Muscle layer of colon (tissue), 2 donors: ENCODE results near the gene ZFYVE16.
A peak's percentile ranks its signal among the peaks of the same experiment; 100 is the strongest.

Experiments used
- H3K27ac ChIP-seq: one replicate; pipeline ENCODE4 v1.7.0; 2013; ENCODE audit warnings: low read depth, mild to moderate bottlenecking, low read length, moderate library complexity
- H3K27me3 ChIP-seq, 2 donors: one replicate each; pipeline ENCODE4 v1.7.0; 2013; ENCODE audit warnings: low read length in 2 of 2, mild to moderate bottlenecking in 2 of 2; ENCODE audit not compliant: insufficient read depth in 2 of 2, control insufficient read depth in 1 of 2
- H3K36me3 ChIP-seq: one replicate; pipeline ENCODE4 v1.7.0; 2013; ENCODE audit warnings: mild to moderate bottlenecking, low read length; ENCODE audit not compliant: insufficient read depth
- H3K4me1 ChIP-seq: one replicate; pipeline ENCODE4 v1.7.0; 2013; ENCODE audit warnings: mild to moderate bottlenecking, low read length; ENCODE audit not compliant: insufficient read depth
- H3K4me3 ChIP-seq, 2 donors: one replicate each; pipeline ENCODE4 v1.7.0; 2013; ENCODE audit warnings: low read length in 2 of 2, low read depth in 1 of 2, mild to moderate bottlenecking in 1 of 2, moderate library complexity in 1 of 2
- H3K9ac ChIP-seq: one replicate; pipeline ENCODE4 v1.7.0; 2013; ENCODE audit warnings: low read length
- H3K9me3 ChIP-seq: one replicate; pipeline ENCODE4 v1.7.0; 2013; ENCODE audit warnings: mild to moderate bottlenecking, low read length
- donor health status: abdominal sarcoma.
- donor health status: Adenocarcinoma of cecum.

ZFYVE16 gene

DNA sequence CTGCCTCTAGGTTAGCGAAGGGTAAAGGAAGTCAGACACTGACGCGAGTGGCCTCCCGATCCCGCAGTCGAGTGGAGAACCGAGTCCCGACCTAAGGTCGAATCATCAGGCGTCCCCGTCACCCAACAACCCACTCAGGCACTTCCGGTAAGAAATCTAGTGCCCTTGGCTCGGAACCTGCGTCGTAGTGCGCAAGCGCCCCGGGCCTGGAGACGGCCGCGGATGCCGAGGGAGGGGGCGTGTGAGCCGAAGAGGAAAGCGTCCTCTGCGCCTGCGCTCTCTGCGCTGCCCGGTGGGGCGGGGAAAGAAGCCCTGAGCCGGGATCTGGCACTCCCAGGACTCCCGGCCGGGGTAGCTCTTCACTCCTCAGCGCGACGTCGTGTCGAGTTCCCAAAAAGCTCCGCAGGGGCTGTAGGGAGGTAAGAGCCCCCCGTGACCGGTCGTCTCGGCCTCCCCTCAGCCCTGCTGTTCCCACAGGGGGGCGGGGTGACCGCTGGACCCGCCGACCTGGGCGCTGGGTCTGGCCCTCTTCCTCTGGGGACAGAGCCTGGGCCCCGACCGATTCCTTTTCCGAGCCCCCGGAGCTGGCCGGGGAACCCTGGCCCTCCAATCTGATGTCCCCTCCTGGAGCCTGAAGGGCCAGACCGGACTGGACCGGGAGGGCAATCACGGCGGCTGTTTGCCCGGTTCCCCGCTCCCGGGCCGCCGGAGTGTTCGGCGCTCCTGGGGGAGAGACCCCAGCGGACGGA, at the start of gene ZFYVE16:
TSS of gene ZFYVE16 (plus strand) at position 330 of the 749 bp plus-strand sequence. CDS start 26,084 bp downstream, outside the sequence.
- Histone ChIP-seq H3K9ac (peak within 1 kb of the TSS; percentile 71), H3K27ac (peak within 1 kb of the TSS; percentile 99), H3K4me3 (peak within 1 kb of the TSS; percentile 73 to 98), H3K36me3 (no peaks in the 10 kb centered on the region), H3K9me3 (no peaks in the 10 kb centered on the region), H3K4me1 (peaks cover 18% of the 10 kb centered on the region), H3K27me3 (no peaks in the 10 kb centered on the region)

DNA sequence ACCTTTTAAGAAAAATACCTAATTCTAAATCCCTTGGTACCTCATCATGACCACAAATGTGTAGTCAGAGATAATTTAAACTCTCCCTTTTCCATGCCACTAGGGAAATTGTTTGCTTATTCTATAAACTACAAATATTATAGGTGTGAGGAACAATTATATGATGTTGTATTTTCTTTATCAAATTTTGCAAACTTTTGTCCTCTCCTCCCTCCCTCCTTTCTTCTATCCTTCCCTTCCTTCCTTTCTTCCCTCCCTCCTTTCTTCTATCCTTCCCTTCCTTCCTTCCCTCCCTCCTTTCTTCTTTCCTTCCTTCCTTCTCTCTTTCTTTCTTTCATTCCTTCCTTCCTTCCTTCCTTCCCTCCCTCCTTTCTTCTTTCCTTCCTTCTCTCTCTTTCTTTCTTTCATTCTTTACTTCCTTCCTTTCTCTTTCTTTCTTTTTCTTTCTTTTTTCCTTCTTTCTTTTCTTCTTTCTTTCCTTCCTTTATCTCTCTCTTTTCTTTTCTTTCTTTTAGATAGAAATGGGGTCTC, 46.9 kb upstream of the ZFYVE16 start:
- no peaks in the 10 kb centered on the region for H3K27me3 ChIP-seq
- H3K9me3 ChIP-seq: no peaks in the 10 kb centered on the region
- H3K27ac ChIP-seq: no peak overlapping the region
- no peak overlapping the region for H3K4me3 ChIP-seq
- H3K9ac ChIP-seq: no peak overlapping the region
- H3K36me3 ChIP-seq: no peaks in the 10 kb centered on the region
- H3K4me1 ChIP-seq: no peaks in the 10 kb centered on the region

- Histone ChIP-seq H3K27me3 (no peaks in the 10 kb centered on the region), H3K4me3 (no peak overlapping the region), H3K36me3 (no peaks in the 10 kb centered on the region), H3K9me3 (no peaks in the 10 kb centered on the region), H3K9ac (no peak overlapping the region), H3K4me1 (no peaks in the 10 kb centered on the region), H3K27ac (no peak overlapping the region)
Observed at GRCh38 chr5:80364892-80365291, 43.0 kb upstream of the ZFYVE16 start.

- no peaks in the 10 kb centered on the region for H3K36me3 ChIP-seq
- H3K9ac ChIP-seq: no peak overlapping the region
- H3K4me3 ChIP-seq: no peak overlapping the region
- no peaks in the 10 kb centered on the region for H3K9me3 ChIP-seq
- H3K4me1 ChIP-seq: no peaks in the 10 kb centered on the region
- H3K27ac ChIP-seq: no peak overlapping the region
- no peaks in the 10 kb centered on the region for H3K27me3 ChIP-seq
Observed at GRCh38 chr5:80368661-80369480, 39.0 kb upstream of the ZFYVE16 start.

- no peaks in the 10 kb centered on the region for H3K4me1 ChIP-seq
- H3K27ac ChIP-seq: no peak overlapping the region
- no peak overlapping the region for H3K9ac ChIP-seq
- H3K27me3 ChIP-seq: no peaks in the 10 kb centered on the region
- H3K4me3 ChIP-seq: no peak overlapping the region
- no peaks in the 10 kb centered on the region for H3K9me3 ChIP-seq
- H3K36me3 ChIP-seq: no peaks in the 10 kb centered on the region
Observed at GRCh38 chr5:80369521-80369920, 38.3 kb upstream of the ZFYVE16 start.

- no peak overlapping the region for H3K27ac ChIP-seq
Observed at GRCh38 chr5:80370390-80370789, 37.5 kb upstream of the ZFYVE16 start.

GRCh38 chr5:80372780-80373179, 35.1 kb upstream of the ZFYVE16 start:
- H3K36me3 ChIP-seq: no peaks in the 10 kb centered on the region
- H3K27me3 ChIP-seq: no peaks in the 10 kb centered on the region
- H3K9me3 ChIP-seq: no peaks in the 10 kb centered on the region
- no peak overlapping the region for H3K4me3 ChIP-seq
- H3K9ac ChIP-seq: no peak overlapping the region
- H3K27ac ChIP-seq: no peak overlapping the region
- no peaks in the 10 kb centered on the region for H3K4me1 ChIP-seq

More at GRCh38 chr5:80370390-80370789, 37.5 kb upstream of the ZFYVE16 start:
- Histone ChIP-seq H3K36me3 (no peaks in the 10 kb centered on the region), H3K4me3 (no peak overlapping the region), H3K27me3 (no peaks in the 10 kb centered on the region), H3K9me3 (no peaks in the 10 kb centered on the region), H3K4me1 (no peaks in the 10 kb centered on the region), H3K9ac (no peak overlapping the region)

GRCh38 chr5:80374188-80374587, 33.7 kb upstream of the ZFYVE16 start:
- Histone ChIP-seq H3K36me3 (no peaks in the 10 kb centered on the region), H3K4me1 (no peaks in the 10 kb centered on the region), H3K27ac (no peak overlapping the region), H3K27me3 (no peaks in the 10 kb centered on the region), H3K9ac (no peak overlapping the region), H3K4me3 (no peak overlapping the region), H3K9me3 (no peaks in the 10 kb centered on the region)

DNA sequence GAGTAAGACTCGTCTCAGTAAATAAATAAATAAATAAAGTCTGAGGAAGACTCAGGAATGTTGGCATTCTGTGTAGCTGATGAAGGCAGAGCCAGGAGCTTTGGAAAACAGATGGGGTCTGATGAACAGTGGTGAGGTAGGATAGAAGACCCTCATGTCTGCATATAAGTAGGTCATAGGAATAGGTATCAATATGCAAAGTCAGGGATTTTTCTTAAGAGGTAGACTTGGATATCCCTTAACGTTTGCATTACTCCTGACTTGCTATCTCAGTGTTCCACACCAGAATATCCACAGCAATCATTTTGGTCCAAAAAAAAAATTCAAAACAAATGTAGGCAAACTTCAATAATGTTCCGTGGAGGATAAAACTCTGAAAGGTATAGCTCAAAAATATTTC, 31.3 kb upstream of the ZFYVE16 start:
- no peaks in the 10 kb centered on the region for H3K9me3 ChIP-seq
- H3K4me3 ChIP-seq: no peak overlapping the region
- H3K4me1 ChIP-seq: no peaks in the 10 kb centered on the region
- no peak overlapping the region for H3K9ac ChIP-seq
- no peaks in the 10 kb centered on the region for H3K36me3 ChIP-seq
- no peaks in the 10 kb centered on the region for H3K27me3 ChIP-seq
- no peak overlapping the region for H3K27ac ChIP-seq

DNA sequence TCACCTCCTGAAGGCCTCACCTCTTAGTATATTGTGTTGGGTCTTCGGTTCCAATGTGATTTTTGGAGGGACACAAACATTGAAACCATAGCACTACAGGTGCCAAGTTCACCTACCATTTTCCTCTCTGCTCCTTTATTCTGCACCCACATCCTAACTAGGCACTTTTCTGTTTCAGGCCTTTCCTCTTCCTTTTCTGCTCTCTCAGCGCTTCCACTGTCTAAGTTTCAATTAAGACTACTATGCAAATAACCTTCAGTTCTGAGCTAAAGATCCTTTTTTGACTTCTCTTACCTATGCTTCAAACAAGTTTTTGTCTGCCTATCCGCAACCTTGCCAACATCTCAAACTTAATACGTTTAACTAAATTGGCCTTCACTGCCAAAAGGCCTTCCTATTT, 25.4 kb upstream of the ZFYVE16 start:
- no peak overlapping the region for H3K4me3 ChIP-seq
- H3K27me3 ChIP-seq: no peaks in the 10 kb centered on the region
- H3K9ac ChIP-seq: no peak overlapping the region

GRCh38 chr5:80387063-80387768, 20.6 kb upstream of the ZFYVE16 start:
- no peaks in the 10 kb centered on the region for H3K9me3 ChIP-seq
- H3K4me1 ChIP-seq: no peaks in the 10 kb centered on the region
- H3K9ac ChIP-seq: no peak overlapping the region
- H3K36me3 ChIP-seq: no peaks in the 10 kb centered on the region
- no peak overlapping the region for H3K4me3 ChIP-seq
- no peaks in the 10 kb centered on the region for H3K27me3 ChIP-seq
- no peak overlapping the region for H3K27ac ChIP-seq

More for the DNA sequence above, 25.4 kb upstream of the ZFYVE16 start:
- Histone ChIP-seq H3K9me3 (no peaks in the 10 kb centered on the region), H3K36me3 (no peaks in the 10 kb centered on the region), H3K4me1 (no peaks in the 10 kb centered on the region), H3K27ac (no peak overlapping the region)
